Frontal cortex (tissue), 4 donors: ENCODE data around the gene SLC43A2. TPM values are rescaled to one million over a fixed set of nuclear protein-coding genes. Genes with fewer than 3 reads are reported as not detected.
A peak's percentile ranks its signal among the peaks of the same experiment; 100 is the strongest.

Source experiments
- DNase-seq, 2 donors: peaks; one replicate each; pipeline ENCODE4 v3.0.0; 2012; ENCODE audit warnings: low spot score in 2 of 2
- FAIRE-seq: peaks from 2 replicates; lab custom pipeline; 2012; peaks lifted over from hg19 to GRCh38; lab: Jason Lieb, UNC
- total RNA-seq: library from RNA; depleted of rRNA; stranded (reverse); fragments of >200 nt; gene quantifications from one replicate; pipeline ENCODE4 v1.2.3, GENCODE V29; 2014
- donor health status: control.
- donor health status: control.
- donor health status: control.

The SLC43A2 gene
- total RNA-seq, 1 donor from 2014 or later = 15.5 TPM

GRCh38 chr17:1644493-1645206 is 16.0 kb upstream of the SLC43A2 start:
- DNase-seq = peak in 1 of 2 donors; percentile 47
- FAIRE-seq = no peak

- DNase-seq (no peak), FAIRE-seq (no peak)
Measured at GRCh38 chr17:1643999-1644492, 15.4 kb upstream of the SLC43A2 start.

GRCh38 chr17:1643293-1643998 is 14.8 kb upstream of the SLC43A2 start:
- DNase-seq (peak; percentile 67 to 69), FAIRE-seq (no peak)

GRCh38 chr17:1641065-1641403 is 12.4 kb upstream of the SLC43A2 start:
- DNase-seq = no peak
- no peak for FAIRE-seq

- FAIRE-seq = no peak
- DNase-seq = peak; percentile 51 to 58
Measured at GRCh38 chr17:1640329-1641064, 11.9 kb upstream of the SLC43A2 start.

- DNase-seq (peak in 1 of 2 donors; percentile 65), FAIRE-seq (no peak)
Measured at GRCh38 chr17:1639549-1640180, 11.0 kb upstream of the SLC43A2 start.

GRCh38 chr17:1638624-1639300 is 10.1 kb upstream of the SLC43A2 start:
- DNase-seq (no peak), FAIRE-seq (no peak)

- FAIRE-seq = no peak
- DNase-seq = no peak
Measured at GRCh38 chr17:1638171-1638590, 9.5 kb upstream of the SLC43A2 start.

- FAIRE-seq (no peak), DNase-seq (no peak)
Measured at GRCh38 chr17:1636732-1637285, 8.2 kb upstream of the SLC43A2 start.

GRCh38 chr17:1635675-1636465 is 7.2 kb upstream of the SLC43A2 start:
- FAIRE-seq (no peak), DNase-seq (no peak)

- FAIRE-seq = no peak
- no peak for DNase-seq
Measured at GRCh38 chr17:1634841-1635650, 6.4 kb upstream of the SLC43A2 start.

- DNase-seq = no peak
- FAIRE-seq = no peak
Measured at GRCh38 chr17:1630662-1631061, 2.0 kb upstream of the SLC43A2 start.

- no peak for FAIRE-seq
- DNase-seq = no peak
Measured at GRCh38 chr17:1629504-1630310, 1.1 kb upstream of the SLC43A2 start.

- peak; percentile 98 to 99 for DNase-seq
- FAIRE-seq = peak; percentile 13
Measured at GRCh38 chr17:1628856-1629503, 346 bp upstream of the SLC43A2 start.

GRCh38 chr17:1627182-1627981 is 1.3 kb downstream of the SLC43A2 start:
- DNase-seq (peak; percentile 50 to 58), FAIRE-seq (no peak)

GRCh38 chr17:1626333-1626732 is 2.3 kb downstream of the SLC43A2 start:
- FAIRE-seq = no peak

More at GRCh38 chr17:1626333-1626732, 2.3 kb downstream of the SLC43A2 start:
- no peak for DNase-seq
